Iris pigment epithelial cell (primary cell): ENCODE measurements around the gene GTF3C6.
"Not testable (repeated sequence)": the region's sequence is repeated elsewhere in the genome, so short reads cannot be mapped to it uniquely, and the experiment has no call there.

Experiments
- DNase-seq: peaks from one replicate; pipeline ENCODE4 v3.0.0-alpha.2; 2011; ENCODE audit warnings: low read depth

GTF3C6 gene

GRCh38 chr6:110958329-110959192 lies at the start of gene GTF3C6:
Gene GTF3C6, plus strand, starts transcription at chr6:110958706. Its CDS starts 64 bp downstream, at chr6:110958770.
- DNase-seq, result peak; percentile 96

- DNase-seq, result no peak
Observed at GRCh38 chr6:110930781-110931180, 27.7 kb upstream of the GTF3C6 start.

- no peak for DNase-seq
Observed at GRCh38 chr6:110933912-110934311, 24.6 kb upstream of the GTF3C6 start.

GRCh38 chr6:110934381-110934898 lies 24.1 kb upstream of the GTF3C6 start:
- DNase-seq, result no peak

- DNase-seq, result no peak
Observed at GRCh38 chr6:110935171-110935570, 23.3 kb upstream of the GTF3C6 start.

GRCh38 chr6:110938171-110938570 lies 20.3 kb upstream of the GTF3C6 start:
- peak; percentile 7 for DNase-seq

GRCh38 chr6:110939429-110940200 lies 18.9 kb upstream of the GTF3C6 start:
- DNase-seq, result no peak

GRCh38 chr6:110944681-110945151 lies 13.8 kb upstream of the GTF3C6 start:
- DNase-seq, result peak; percentile 87

- DNase-seq, result peak; percentile 26
Observed at GRCh38 chr6:110946498-110946897, 12.0 kb upstream of the GTF3C6 start.

- DNase-seq, result peak; percentile 42
Observed at GRCh38 chr6:110949679-110950285, 8.7 kb upstream of the GTF3C6 start.

- peak; percentile 6 for DNase-seq
Observed at GRCh38 chr6:110950440-110950839, 8.1 kb upstream of the GTF3C6 start.

- no peak for DNase-seq
Observed at GRCh38 chr6:110951008-110951407, 7.5 kb upstream of the GTF3C6 start.

GRCh38 chr6:110951986-110952794 lies 6.3 kb upstream of the GTF3C6 start:
- peak; percentile 84 for DNase-seq

- no peak for DNase-seq
Observed at GRCh38 chr6:110953633-110954303, 4.7 kb upstream of the GTF3C6 start.

GRCh38 chr6:110960014-110960390 lies 1.5 kb downstream of the GTF3C6 start:
- no peak for DNase-seq

GRCh38 chr6:110962636-110963035 lies 4.1 kb downstream of the GTF3C6 start:
- not testable (repeated sequence) for DNase-seq

GRCh38 chr6:110965629-110966229 lies 7.2 kb downstream of the GTF3C6 start:
- DNase-seq, result no peak

- DNase-seq, result not testable (repeated sequence)
Observed at GRCh38 chr6:110968661-110969060, 10.2 kb downstream of the GTF3C6 start.

- peak; percentile 35 for DNase-seq
Observed at GRCh38 chr6:110971468-110971867, 13.0 kb downstream of the GTF3C6 start.

- DNase-seq, result no peak
Observed at GRCh38 chr6:110976575-110976974, 18.1 kb downstream of the GTF3C6 start.
